Hematopoietic multipotent progenitor cell treated with erythropoietin and hydrocortisone succinate and interleukin-3 and kit ligand, for 4 days (in vitro differentiated cells): Measurements from ENCODE around the gene HOXB8.

Source experiments
- DNase-seq: peaks from one replicate; pipeline ENCODE4 v3.0.0-alpha.2; 2015

HOXB8 gene

DNA sequence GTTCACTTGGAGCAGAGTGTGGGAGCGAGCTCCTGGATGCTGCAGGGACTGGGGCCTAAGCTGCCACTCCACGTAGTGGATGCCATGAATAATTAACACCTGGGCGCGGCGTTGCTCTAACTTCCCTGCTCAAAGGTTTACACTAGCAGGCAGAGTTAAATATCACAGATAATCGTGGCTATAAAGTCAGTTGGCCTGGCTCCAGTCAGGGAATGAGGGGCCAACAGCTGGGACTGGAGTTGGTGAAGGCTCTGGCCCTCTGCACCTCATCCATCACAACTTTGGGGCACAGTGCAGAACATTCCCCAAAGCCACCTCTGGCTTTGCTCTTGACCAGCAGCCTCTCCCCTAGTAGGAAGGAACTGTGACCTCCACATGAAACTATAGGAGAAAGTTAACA lies 47.9 kb downstream of the HOXB8 start:
- DNase-seq: no peak

DNA sequence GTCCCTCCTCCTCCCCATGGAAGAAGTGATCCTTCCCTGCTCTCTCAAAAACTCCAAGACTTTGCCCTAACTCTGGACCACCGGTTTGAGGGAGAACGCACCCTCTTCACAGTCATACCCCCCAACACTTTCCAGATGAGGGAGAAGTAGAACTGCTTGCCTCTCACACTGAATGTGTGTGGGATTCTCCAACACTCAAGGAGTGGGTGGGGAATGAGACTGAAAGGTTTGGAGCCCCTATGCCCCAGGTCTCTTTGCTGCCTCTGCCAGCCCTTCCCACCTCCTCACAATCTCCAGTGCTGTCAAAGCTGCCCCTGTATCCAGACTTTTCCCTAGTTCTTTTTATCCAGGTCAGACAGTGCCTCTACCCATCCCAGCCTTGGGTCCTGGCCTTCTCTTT lies 48.4 kb downstream of the HOXB8 start:
- DNase-seq: no peak

DNA sequence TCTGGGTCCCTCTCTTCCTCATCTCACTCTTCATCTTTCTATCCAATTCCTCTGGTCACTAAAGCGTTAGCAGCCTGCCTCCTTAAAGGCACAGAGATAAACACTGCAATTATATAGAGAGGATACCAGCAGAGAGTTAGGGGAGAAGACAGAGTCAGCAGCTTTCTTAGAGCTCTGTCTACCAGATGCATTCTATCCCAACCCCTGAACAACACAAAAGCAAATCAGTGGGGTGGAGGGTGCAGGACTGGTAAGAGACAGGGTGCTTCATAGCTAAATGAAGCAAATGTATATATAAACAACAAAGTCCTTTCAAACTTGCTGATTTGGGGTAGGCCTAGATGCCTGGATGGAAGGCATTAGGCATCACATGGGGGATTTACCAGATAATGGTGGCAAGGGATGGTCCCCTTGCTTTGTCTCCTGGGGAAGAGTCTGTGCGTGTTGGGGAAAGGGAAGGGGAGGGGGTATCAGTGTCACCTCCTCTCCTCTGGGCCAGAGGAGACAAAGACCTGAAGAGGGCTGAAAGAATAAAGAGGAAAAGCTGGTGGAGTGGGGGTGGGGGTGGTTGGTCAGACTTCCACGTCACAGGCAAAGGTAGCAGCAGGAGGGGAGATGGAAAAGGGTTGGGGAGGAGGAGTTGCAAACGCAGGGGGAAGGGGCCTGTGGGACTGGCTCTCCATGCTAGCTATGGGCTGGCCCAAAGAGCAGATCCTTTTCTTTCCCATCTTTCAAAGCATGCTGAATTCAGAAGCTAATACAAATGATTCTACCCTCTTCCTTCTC lies 49.0 kb downstream of the HOXB8 start:
- no peak for DNase-seq

DNA sequence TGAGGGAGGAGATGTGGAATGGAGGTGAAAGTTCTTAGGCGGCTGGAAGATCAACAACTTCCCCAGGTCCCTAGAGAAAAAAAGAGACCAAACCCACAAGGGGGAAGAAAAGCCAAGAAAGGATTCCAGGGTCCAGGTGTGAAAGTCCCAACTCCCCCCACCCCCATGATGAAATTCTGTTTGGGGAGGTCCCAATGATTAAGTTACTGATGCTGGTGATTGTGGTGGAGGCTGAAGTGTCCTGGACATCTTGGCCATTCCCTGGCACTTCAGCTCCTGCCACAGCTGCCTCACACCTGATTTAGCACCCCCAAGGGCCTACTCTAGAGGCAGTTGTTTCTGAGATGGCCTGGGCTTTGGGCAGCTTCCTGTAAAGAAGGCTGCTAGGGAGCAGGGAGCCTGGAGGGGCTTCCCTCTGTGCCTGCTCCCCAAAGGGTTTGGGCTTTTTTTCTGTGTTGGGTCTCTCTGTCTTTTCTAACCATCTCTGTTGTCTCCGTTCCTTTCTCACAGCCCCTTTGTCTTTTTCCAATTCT lies 50.0 kb downstream of the HOXB8 start:
- DNase-seq: no peak

DNA sequence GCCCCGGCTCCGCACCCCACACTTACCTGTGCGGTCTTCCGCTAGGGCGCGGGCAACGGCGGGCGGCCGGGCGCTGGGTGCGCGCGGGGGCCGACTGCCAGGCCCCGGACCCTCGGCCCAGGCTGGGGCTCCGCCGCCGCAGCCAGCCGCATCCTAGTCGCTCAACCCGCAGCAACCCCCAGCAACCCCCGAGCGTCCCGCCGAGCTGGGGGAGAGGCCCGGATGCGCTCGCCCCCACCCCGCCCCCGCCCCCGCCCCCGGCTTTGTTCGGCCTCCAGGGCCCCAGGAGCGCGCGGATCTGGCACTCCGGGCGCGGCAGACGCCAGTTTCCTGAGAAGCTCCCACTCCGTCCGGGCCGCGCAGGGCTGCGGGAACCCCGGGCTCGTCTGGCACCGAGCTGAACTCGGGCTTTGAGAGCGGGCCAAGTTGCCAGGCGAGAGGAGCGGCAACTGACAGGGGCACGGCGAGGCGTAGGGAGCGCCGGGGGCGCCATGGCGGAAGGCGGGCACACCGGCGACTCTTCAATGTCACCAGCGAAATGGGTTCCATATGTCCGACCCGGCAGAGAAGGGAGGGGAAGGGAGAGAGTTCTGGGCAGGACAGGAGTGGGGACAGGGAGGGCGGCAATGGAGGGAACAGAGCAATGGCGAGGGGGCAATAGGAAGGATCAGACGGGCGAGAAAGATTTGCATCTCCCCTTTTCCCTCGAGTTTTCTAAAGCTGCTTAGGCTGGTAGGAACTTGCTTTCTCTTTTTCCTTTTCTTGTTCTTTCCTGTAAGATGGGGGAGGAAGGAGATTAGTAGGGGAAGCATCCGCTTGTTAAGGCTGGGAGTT lies 50.7 kb downstream of the HOXB8 start:
- no peak for DNase-seq

DNA sequence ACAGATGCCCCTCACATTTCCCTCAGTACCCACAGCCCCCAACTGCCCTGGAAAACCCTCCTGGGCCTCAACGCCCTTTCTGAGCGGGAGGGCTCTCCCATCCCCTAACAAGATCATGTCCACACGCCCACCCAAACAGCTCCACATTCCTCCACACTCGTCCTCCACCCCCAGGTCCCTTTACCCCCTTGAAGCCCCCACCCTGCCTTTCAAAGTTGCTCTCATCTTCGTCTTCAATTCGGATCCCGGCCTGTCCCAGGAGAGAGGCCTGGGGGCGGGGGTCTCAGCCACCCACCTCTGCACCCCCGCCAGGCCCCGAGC lies 51.3 kb downstream of the HOXB8 start:
- no peak for DNase-seq

DNA sequence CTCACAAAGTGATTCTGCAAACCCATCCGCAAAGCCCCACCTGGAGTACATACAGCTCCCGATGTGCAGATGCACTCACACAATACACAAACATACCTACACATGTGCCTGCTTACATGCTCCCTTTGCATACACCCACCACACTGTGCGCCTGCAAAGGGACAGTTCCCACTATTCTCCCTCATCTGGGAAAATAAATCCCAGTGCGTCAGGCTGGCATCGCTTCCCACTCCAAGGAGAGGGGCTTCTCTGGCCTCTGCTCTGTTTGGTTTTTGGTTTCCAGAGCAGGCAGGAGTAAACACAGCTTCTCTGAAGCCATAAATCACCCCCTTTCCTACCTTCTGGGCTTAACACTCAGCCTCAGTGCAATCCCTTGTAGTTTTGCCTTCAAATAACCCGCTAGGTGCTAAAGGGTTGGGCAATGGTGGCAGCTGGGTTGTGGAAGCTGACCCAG lies 51.7 kb downstream of the HOXB8 start:
- DNase-seq: no peak

DNA sequence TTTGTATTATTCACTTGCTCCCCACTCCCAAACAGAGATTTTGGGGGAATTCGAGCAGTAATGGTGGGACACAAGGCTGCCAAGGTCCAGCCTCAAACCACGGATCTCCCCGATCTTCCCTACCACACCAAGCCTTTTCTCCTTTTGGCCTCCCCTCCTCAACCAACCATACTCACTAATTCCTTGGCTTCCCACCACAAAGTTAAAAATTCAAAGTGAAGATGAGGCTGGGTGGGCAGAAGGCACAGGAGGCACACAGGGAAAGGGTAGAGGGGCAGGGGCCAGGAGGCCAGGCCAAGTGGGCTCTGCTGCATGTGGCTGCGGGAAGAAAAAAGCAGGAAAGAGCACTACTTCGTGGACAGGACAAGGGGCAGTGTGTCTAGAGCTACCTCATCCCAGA lies 52.2 kb downstream of the HOXB8 start:
- DNase-seq: no peak
